ENCODE data around the gene SERGEF.

DNA sequence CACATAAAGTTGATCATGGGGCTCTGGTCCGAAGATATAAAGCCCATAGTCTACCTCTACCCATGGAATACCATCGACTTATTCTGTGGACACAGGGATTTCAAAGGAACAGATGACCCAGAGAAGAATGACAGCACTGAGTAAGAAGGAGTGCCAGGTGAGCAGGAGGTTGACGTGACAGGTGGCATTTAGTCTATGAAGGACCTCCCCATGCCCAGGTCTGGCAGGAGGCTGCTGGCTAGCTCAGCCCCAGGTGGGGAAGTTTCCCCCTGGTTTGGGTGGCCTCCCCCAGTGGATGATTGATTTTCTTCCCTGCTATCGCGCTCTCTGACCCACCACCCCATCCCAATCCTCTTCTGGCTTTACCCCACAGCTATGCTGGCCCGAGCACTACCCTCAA lies 239.2 kb downstream of the SERGEF start:
- TF ChIP-seq, protein P1, sequence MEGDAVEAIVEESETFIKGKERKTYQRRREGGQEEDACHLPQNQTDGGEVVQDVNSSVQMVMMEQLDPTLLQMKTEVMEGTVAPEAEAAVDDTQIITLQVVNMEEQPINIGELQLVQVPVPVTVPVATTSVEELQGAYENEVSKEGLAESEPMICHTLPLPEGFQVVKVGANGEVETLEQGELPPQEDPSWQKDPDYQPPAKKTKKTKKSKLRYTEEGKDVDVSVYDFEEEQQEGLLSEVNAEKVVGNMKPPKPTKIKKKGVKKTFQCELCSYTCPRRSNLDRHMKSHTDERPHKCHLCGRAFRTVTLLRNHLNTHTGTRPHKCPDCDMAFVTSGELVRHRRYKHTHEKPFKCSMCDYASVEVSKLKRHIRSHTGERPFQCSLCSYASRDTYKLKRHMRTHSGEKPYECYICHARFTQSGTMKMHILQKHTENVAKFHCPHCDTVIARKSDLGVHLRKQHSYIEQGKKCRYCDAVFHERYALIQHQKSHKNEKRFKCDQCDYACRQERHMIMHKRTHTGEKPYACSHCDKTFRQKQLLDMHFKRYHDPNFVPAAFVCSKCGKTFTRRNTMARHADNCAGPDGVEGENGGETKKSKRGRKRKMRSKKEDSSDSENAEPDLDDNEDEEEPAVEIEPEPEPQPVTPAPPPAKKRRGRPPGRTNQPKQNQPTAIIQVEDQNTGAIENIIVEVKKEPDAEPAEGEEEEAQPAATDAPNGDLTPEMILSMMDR (IDR thresholded peaks at IDR 0.05; ENCODE audit: low read depth, low read length, poor library complexity, severe bottlenecking) = no peak
- TF ChIP-seq EZH2phosphoT487 (IDR thresholded peaks at IDR 0.05; ENCODE audit: borderline replicate concordance, low read length) = no peak
